ENCODE results near the gene DUSP18. TPM values are rescaled to one million over a fixed set of nuclear protein-coding genes. Genes with fewer than 3 reads are reported as not detected.

The DUSP18 gene
- total RNA-seq, 8 experiments from 2014 or later, result 1.0 to 23.2 (median 4.4) TPM

Other genes starting within 250 kb of the DUSP18 start
- gene MTFP1, start 242.1 kb downstream of the DUSP18 start, total RNA-seq, result 10 to 100 TPM in 6 of 8 experiments, 1 to 10 TPM in 2; 4.2 to 36.6 (median 20.4) TPM
- gene SEC14L3, start 195.9 kb downstream of the DUSP18 start, total RNA-seq, result under 1 TPM in 3 of 8 experiments, not detected in 5; 0.20 to 0.38 (median 0.35) TPM
- gene SEC14L4, start 162.2 kb downstream of the DUSP18 start, total RNA-seq, result under 1 TPM in 2 of 8 experiments, not detected in 6; 0.14 to 0.24 TPM
- gene SEC14L6, start 121.1 kb downstream of the DUSP18 start, total RNA-seq, result 1 to 10 TPM in 1 of 8 experiments, under 1 TPM in 6, not detected in 1; 0.05 to 2.6 (median 0.18) TPM
- 1 to 10 TPM in 5 of 8 experiments, under 1 TPM in 1, not detected in 2; 0.91 to 2.9 (median 1.7) TPM for gene GAL3ST1, start 93.2 kb downstream of the DUSP18 start, total RNA-seq
- 100 to 1,000 TPM in 4 of 8 experiments, 10 to 100 TPM in 4; 78.6 to 142 (median 105) TPM for gene PES1, start 76.0 kb downstream of the DUSP18 start, total RNA-seq
- 10 to 100 TPM in 3 of 8 experiments, 1 to 10 TPM in 5; 1.8 to 70.6 (median 7.9) TPM for gene TCN2, start 60.7 kb downstream of the DUSP18 start, total RNA-seq
- gene SLC35E4, start 32.1 kb downstream of the DUSP18 start, total RNA-seq, result 1 to 10 TPM in 7 of 8 experiments, under 1 TPM in 1; 0.22 to 7.6 (median 2.9) TPM
- gene OSBP2, start 27.0 kb upstream of the DUSP18 start, total RNA-seq, result 10 to 100 TPM in 1 of 8 experiments, 1 to 10 TPM in 6, under 1 TPM in 1; 0.63 to 16.6 (median 5.4) TPM